K562 (cell line): Measurements from ENCODE around the gene TPD52L1. TPM values are rescaled to one million over a fixed set of nuclear protein-coding genes. Genes with fewer than 3 reads are reported as not detected.

Experiments
- ID3 ChIP-seq, 2 experiments: fragments of 250-450 bp in 1 of 2; fragments of 450-650 bp in 1 of 2; sonication (Bioruptor Pico) in 1 of 2; IDR thresholded peaks; 2 replicates each; pipeline versions ENCODE4 v1.6.1 to v1.8.0; 2016 to 2021; ENCODE audit warnings: mild to moderate bottlenecking in 2 of 2, moderate library complexity in 2 of 2, missing compliant biosample characterization in 1 of 2, missing genetic modification characterization in 1 of 2
- NR2F6 ChIP-seq: fragments of 450-650 bp; formaldehyde crosslinking; IDR thresholded peaks from 2 replicates; pipeline ENCODE4 v1.4.0; 2020; ENCODE audit warnings: mild to moderate bottlenecking
- PHB ChIP-seq: fragments of 250-450 bp; sonication (Bioruptor Pico); IDR thresholded peaks from 2 replicates; pipeline ENCODE4 v1.5.0; 2021
- POLR2AphosphoS5 ChIP-seq: IDR thresholded peaks from 2 replicates; pipeline ENCODE4 v1.6.1; 2011; ENCODE audit warnings: mild to moderate bottlenecking, low read depth, low read length, moderate library complexity; ENCODE audit not compliant: control insufficient read depth, insufficient read depth
- RFX7 ChIP-seq: fragments of 250-450 bp; sonication (Bioruptor Pico); IDR thresholded peaks from 2 replicates; pipeline ENCODE4 v1.5.1; 2021; ENCODE audit warnings: mild to moderate bottlenecking
- RNF219 ChIP-seq: fragments of 250-450 bp; sonication (Bioruptor Pico); IDR thresholded peaks from 2 replicates; pipeline ENCODE4 v1.5.0; 2022; ENCODE audit warnings: mild to moderate bottlenecking
- TFAP4 ChIP-seq: sonication (generic); formaldehyde crosslinking; IDR thresholded peaks from 2 replicates; pipeline ENCODE4 v1.8.0; 2022; ENCODE audit warnings: missing genetic modification reagents, mild to moderate bottlenecking, moderate library complexity, borderline replicate concordance
- ZFP91 ChIP-seq: sonication (generic); formaldehyde crosslinking; IDR thresholded peaks from 2 replicates; pipeline ENCODE4 v1.8.0; 2022; ENCODE audit warnings: mild to moderate bottlenecking, missing genetic modification reagents
- ZNF280A ChIP-seq: fragments of 450-650 bp; IDR thresholded peaks from 2 replicates; pipeline ENCODE4 v1.6.1; 2018; ENCODE audit warnings: mild to moderate bottlenecking, low read depth; ENCODE audit not compliant: partially characterized antibody
- ZNF398 ChIP-seq: fragments of 250-450 bp; sonication (Bioruptor Pico); IDR thresholded peaks from 2 replicates; pipeline ENCODE4 v1.8.0; 2021; ENCODE audit warnings: moderate library complexity, mild to moderate bottlenecking, inconsistent platforms
- ZNF449 ChIP-seq: fragments of 250-450 bp; sonication (Bioruptor Pico); IDR thresholded peaks from 2 replicates; pipeline ENCODE4 v1.8.0; 2022; ENCODE audit warnings: moderate library complexity, mild to moderate bottlenecking, inconsistent platforms
- ZNF511 ChIP-seq: sonication (generic); formaldehyde crosslinking; IDR thresholded peaks from 2 replicates; pipeline ENCODE4 v1.8.0; 2022; ENCODE audit warnings: mild to moderate bottlenecking, missing genetic modification reagents
- polyA plus RNA-seq, 8 experiments: library from polyadenylated mRNA; depleted of rRNA in 4 of 8; stranded (reverse) in 5 of 8; unstranded in 3 of 8; fragments of >200 nt; fragmentation: Nextera tagmentation in 2 of 8; fragmentation: Illumina TruSeq in 1 of 8; extraction: Ambion mirVana in 2 of 8; extraction: Trizol in 1 of 8; gene quantifications; 2 replicates each; pipeline versions ENCODE4 v1.2.1 to v1.2.3, GENCODE V29; 2011 to 2014; ENCODE audit warnings: inconsistent platforms in 1 of 8, missing spikeins in 1 of 8
- total RNA-seq, 7 experiments: library from RNA; depleted of rRNA in 6 of 7; stranded (reverse); fragments of >200 nt in 6 of 7; fragmentation: Illumina TruSeq in 2 of 7; extraction: Trizol in 2 of 7; gene quantifications; 2 replicates each; pipeline versions ENCODE4 v1.2.1 to v1.2.3, GENCODE V29; 2011 to 2021; ENCODE audit warnings: low replicate concordance in 1 of 7

Gene TPD52L1
- total and polyA plus RNA-seq, 9 of the 15 experiments (the other 6 are each of a cell fraction or from before 2014, with no cell fraction given), result 12.9 to 149 (median 75.7) TPM

GRCh38 chr6:125153391-125154117 lies at the start of gene TPD52L1 (continued):
- TF ChIP-seq ZNF449 (CRISPR knock-in tag) (no peak), NR2F6 (CRISPR knock-in tag) (no peak), PHB (CRISPR knock-in tag) (no peak), ZFP91 (CRISPR knock-in tag) (no peak), POLR2AphosphoS5 (peak; percentile 56; the same call in 1 of the 2 replicates), RFX7 (CRISPR knock-in tag) (no peak), ZNF280A (no peak), ZNF398 (CRISPR knock-in tag) (no peak), TFAP4 (CRISPR knock-in tag) (peak; percentile 96), ID3 (CRISPR knock-in tag; IDR thresholded peaks at IDR 0.05) (no peak), ID3 (tag; IDR thresholded peaks at IDR 0.05) (no peak), ZNF511 (CRISPR knock-in tag) (peak; percentile 63; the same call in 1 of the 2 replicates), RNF219 (CRISPR knock-in tag) (no peak)
